A549 (cell line): ENCODE results near the gene PTPRA.

Source experiments
- CBX2 ChIP-seq: fragments of 200-600 bp; sonication (generic); IDR thresholded peaks from 2 replicates; pipeline ENCODE4 v1.6.1; 2016; ENCODE audit warnings: low read depth, mild to moderate bottlenecking, borderline replicate concordance
- CTCF ChIP-seq: fragments of >200 bp; sonication (Bioruptor Twin); formaldehyde crosslinking; IDR thresholded peaks from 3 replicates; pipeline ENCODE4 v1.5.1; 2016
- E2F6 ChIP-seq: IDR thresholded peaks from 2 replicates; pipeline ENCODE4 v1.6.1; 2012; ENCODE audit warnings: low read depth, borderline replicate concordance
- EP300 ChIP-seq, 2 experiments: fragments of >200 bp; sonication (Bioruptor Twin); formaldehyde crosslinking; IDR thresholded peaks; 2 replicates in 1 of 2; 3 replicates in 1 of 2; pipeline ENCODE4 v1.6.1; 2016 to 2017
- JUN ChIP-seq, 2 experiments: fragments of >200 bp; sonication (Bioruptor Twin); formaldehyde crosslinking; IDR thresholded peaks; 2 replicates in 1 of 2; 3 replicates in 1 of 2; pipeline ENCODE4 v1.6.1; 2016 to 2017
- KDM1A ChIP-seq: fragments of 200-600 bp; sonication (generic); IDR thresholded peaks from 2 replicates; pipeline ENCODE4 v1.6.1; 2016; ENCODE audit warnings: low read depth, mild to moderate bottlenecking
- MAX ChIP-seq: IDR thresholded peaks from 2 replicates; pipeline ENCODE4 v1.6.1; 2012
- MYC ChIP-seq: IDR thresholded peaks from 2 replicates; pipeline ENCODE4 v1.6.1; 2012; ENCODE audit warnings: mild to moderate bottlenecking, inconsistent platforms, low read length, improper control_type of control experiment, borderline replicate concordance
- POLR2A ChIP-seq: IDR thresholded peaks from 2 replicates; pipeline ENCODE4 v1.6.1; 2012; ENCODE audit warnings: mild to moderate bottlenecking, low read length
- RAD21 ChIP-seq, 2 experiments: fragments of >200 bp in 1 of 2; sonication (Bioruptor Twin) in 1 of 2; formaldehyde crosslinking in 1 of 2; IDR thresholded peaks in 1 of 2; conservative IDR thresholded peaks in 1 of 2; 2 replicates in 1 of 2; 3 replicates in 1 of 2; pipeline ENCODE4 v1.6.1; 2012 to 2018; ENCODE audit warnings: inconsistent platforms in 1 of 2
- RARB ChIP-seq: fragments of 250-450 bp; sonication (Bioruptor Pico); IDR thresholded peaks from 2 replicates; pipeline ENCODE4 v1.8.0; 2021; ENCODE audit warnings: mild to moderate bottlenecking, moderate library complexity
- SMC3 ChIP-seq: fragments of >200 bp; sonication (Bioruptor Twin); formaldehyde crosslinking; IDR thresholded peaks from 3 replicates; pipeline ENCODE4 v1.6.1; 2018; ENCODE audit warnings: inconsistent platforms
- TP53 ChIP-seq: fragments of 250-450 bp; sonication (Bioruptor Pico); IDR thresholded peaks from 2 replicates; pipeline ENCODE4 v1.5.0; 2021; ENCODE audit warnings: mild to moderate bottlenecking, moderate library complexity

GRCh38 chr20:2937902-2938301 is 64.6 kb downstream of the PTPRA start:
- TF ChIP-seq SMC3: no peak
- TF ChIP-seq JUN (IDR thresholded peaks at IDR 0.05): no peak
- no peak for TF ChIP-seq KDM1A
- TF ChIP-seq CBX2: no peak
- TF ChIP-seq CTCF: no peak
- no peak for TF ChIP-seq RAD21 (conservative IDR thresholded peaks at IDR 0.05 in 1 of 2, IDR thresholded peaks at IDR 0.05 in 1 of 2)
- TF ChIP-seq RARB (CRISPR knock-in tag): no peak
- no peak for TF ChIP-seq POLR2A
- no peak for TF ChIP-seq MYC
- no peak for TF ChIP-seq MAX
- no peak for TF ChIP-seq E2F6
- no peak for TF ChIP-seq TP53 (CRISPR knock-in tag)
- TF ChIP-seq EP300 (IDR thresholded peaks at IDR 0.05): no peak
